Measurements from ENCODE around the gene CKAP4. TPM values are rescaled to one million over a fixed set of nuclear protein-coding genes. Genes with fewer than 3 reads are reported as not detected.

The CKAP4 gene
- total and polyA plus RNA-seq, 9 of the 15 experiments (the other 6 are each of a cell fraction or from before 2014, with no cell fraction given) = 0.08 to 0.20 TPM; not detected in 7

GRCh38 chr12:106249411-106250135 is 1.8 kb upstream of the CKAP4 start:
- 2% methylated on average over 5 of the region's 5 CpGs for WGBS (ENCODE audit: insufficient coverage, low coverage, missing lambda C conversion rate)
- no peak for FAIRE-seq
- H3K9me3 ChIP-seq (replicated peaks; ENCODE audit: control insufficient read depth, insufficient read depth, low read depth, low read length) = no peaks in the 10 kb centered on the region
- H3K9ac ChIP-seq (ENCODE audit: insufficient read depth in 1 of 2, low read depth in 2 of 2, low read length in 2 of 2) = no peak overlapping the region
- in situ Hi-C loops (cut with MboI) (no loop called here), intact Hi-C loops (cut with micrococcal nuclease) (no loop called here)
- H4K20me1 ChIP-seq (replicated peaks; ENCODE audit: control insufficient read depth, insufficient read depth, low read length) = no peaks in the 10 kb centered on the region
- ChIA-PET CTCF (ENCODE audit: low intra/inter-chr PET ratio) (no interaction called here), POLR2A (interaction anchor here (0.6 kb wide), 1 partner anchor 498 kb away, joined by 4 read pairs; no protein-coding TSS in a partner anchor)
- no peaks in the 10 kb centered on the region for H3K79me2 ChIP-seq (ENCODE audit: control insufficient read depth, insufficient read depth, low read length)
- H3K9me1 ChIP-seq (ENCODE audit: control insufficient read depth, insufficient read depth, low read length) = no peaks in the 10 kb centered on the region
- no peak overlapping the region for H3K4me2 ChIP-seq (ENCODE audit: insufficient read depth, low read length)
- H3K4me3 ChIP-seq = no peak overlapping the region
- H3K4me1 ChIP-seq (replicated peaks in 1 of 2; ENCODE audit: control insufficient read depth in 2 of 2, insufficient read depth in 2 of 2, low read length in 2 of 2) = peaks cover 0 to 17% of the 10 kb centered on the region in 2 experiments; a peak in 2 of 5 replicates
- H3K27ac ChIP-seq (ENCODE audit: extremely low read depth, low read depth, low read length) = no peak overlapping the region
- no peak overlapping the region for H2AFZ ChIP-seq (ENCODE audit: low read depth, low read length)
- H3K36me3 ChIP-seq (ENCODE audit: control insufficient read depth, insufficient read depth, low read length) = no peaks in the 10 kb centered on the region
- ATAC-seq = no peak
- no peak for DNase-seq (ENCODE audit: extremely low read depth in 1 of 4, low spot score in 3 of 4)
- no TSS peak for BruUV-seq (replicated peaks)
- H3K27me3 ChIP-seq (ENCODE audit: control insufficient read depth in 2 of 2, insufficient read depth in 2 of 2, low read length in 2 of 2) = peaks cover 11 to 52% of the 10 kb centered on the region in 2 experiments; a peak in 4 of 5 replicates
- TF ChIP-seq ZFX (CRISPR knock-in tag; IDR thresholded peaks at IDR 0.05) = no peak
- TF ChIP-seq SMAD3 (CRISPR knock-in tag; conservative IDR thresholded peaks at IDR 0.05) = no peak
- TF ChIP-seq BMI1 (IDR thresholded peaks at IDR 0.05; ENCODE audit: low read length) = no peak
- TF ChIP-seq MECOM (CRISPR knock-in tag; IDR thresholded peaks at IDR 0.05) = no peak
- TF ChIP-seq ZNF586 (CRISPR knock-in tag; conservative IDR thresholded peaks at IDR 0.05) = no peak
- TF ChIP-seq PCBP1 (IDR thresholded peaks at IDR 0.05; ENCODE audit: low read depth, low read length, poor library complexity, severe bottlenecking) = no peak
- TF ChIP-seq ARID2 (IDR thresholded peaks at IDR 0.05) = no peak
- TF ChIP-seq AFF1 (IDR thresholded peaks at IDR 0.05; ENCODE audit: low read depth in 1 of 2, partially characterized antibody in 2 of 2) = no peak
- TF ChIP-seq, protein P1, sequence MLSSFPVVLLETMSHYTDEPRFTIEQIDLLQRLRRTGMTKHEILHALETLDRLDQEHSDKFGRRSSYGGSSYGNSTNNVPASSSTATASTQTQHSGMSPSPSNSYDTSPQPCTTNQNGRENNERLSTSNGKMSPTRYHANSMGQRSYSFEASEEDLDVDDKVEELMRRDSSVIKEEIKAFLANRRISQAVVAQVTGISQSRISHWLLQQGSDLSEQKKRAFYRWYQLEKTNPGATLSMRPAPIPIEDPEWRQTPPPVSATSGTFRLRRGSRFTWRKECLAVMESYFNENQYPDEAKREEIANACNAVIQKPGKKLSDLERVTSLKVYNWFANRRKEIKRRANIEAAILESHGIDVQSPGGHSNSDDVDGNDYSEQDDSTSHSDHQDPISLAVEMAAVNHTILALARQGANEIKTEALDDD (IDR thresholded peaks at IDR 0.05) = no peak
- TF ChIP-seq, protein P2, sequence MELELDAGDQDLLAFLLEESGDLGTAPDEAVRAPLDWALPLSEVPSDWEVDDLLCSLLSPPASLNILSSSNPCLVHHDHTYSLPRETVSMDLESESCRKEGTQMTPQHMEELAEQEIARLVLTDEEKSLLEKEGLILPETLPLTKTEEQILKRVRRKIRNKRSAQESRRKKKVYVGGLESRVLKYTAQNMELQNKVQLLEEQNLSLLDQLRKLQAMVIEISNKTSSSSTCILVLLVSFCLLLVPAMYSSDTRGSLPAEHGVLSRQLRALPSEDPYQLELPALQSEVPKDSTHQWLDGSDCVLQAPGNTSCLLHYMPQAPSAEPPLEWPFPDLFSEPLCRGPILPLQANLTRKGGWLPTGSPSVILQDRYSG (tag; conservative IDR thresholded peaks at IDR 0.05; ENCODE audit: low read depth) = no peak
- TF ChIP-seq ZBTB5 (IDR thresholded peaks at IDR 0.05) = no peak
- TF ChIP-seq HES1 (IDR thresholded peaks at IDR 0.05; ENCODE audit: low read depth) = no peak
- TF ChIP-seq TBP (optimal IDR thresholded peaks at IDR 0.05; ENCODE audit: low read depth, low read length) = no peak

Data from K562 (cell line).